ENCODE measurements around the gene ADO. TPM values are rescaled to one million over a fixed set of nuclear protein-coding genes. Genes with fewer than 3 reads are reported as not detected.

ADO gene
- total RNA-seq, 1 experiment from 2014 or later = 29.3 TPM

DNA sequence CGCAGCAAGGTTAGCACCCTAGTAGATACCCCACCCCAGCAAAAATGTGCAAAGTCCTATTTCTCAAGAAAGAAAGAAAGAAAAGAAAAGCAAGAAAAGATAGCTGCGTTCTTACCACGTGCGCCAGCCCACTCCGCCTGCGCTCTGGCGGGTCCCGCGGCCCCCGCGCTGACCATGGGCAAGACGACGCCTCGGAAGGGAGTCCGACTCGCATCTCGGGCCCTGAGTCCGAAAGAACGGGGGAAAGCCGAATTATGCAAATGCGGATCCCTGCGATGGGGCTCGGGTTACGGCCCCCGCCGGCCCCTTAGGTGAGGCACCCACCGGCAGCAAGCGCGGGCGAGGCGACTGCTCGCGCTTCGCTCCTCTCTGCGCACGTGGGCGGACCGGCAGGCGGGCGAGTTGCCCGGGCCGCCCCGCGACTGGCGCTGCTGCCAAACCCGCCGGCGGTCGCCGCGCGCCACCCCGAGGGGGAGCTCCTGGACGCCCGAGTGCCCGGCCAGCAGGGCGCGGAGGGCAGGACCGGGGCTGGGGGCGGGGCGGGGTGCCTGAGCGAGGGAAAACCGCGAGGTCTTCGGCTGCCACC is 14.0 kb downstream of the ADO start:
- peak; percentile 73 for DNase-seq (ENCODE audit: low spot score)
- no peak for ATAC-seq
- ChIA-PET CTCF (interaction anchor here (0.5 to 5.9 kb wide), 25 partner anchors 10 to 339 kb away, joined by 3 to 99 read pairs (median 4); partner anchors contain the start of genes ADO and NRBF2), POLR2A (interaction anchor here (0.7 to 1.3 kb wide), 3 partner anchors 14 to 211 kb away, joined by 3 to 4 read pairs (median 3); partner anchors contain the start of gene ADO)
- peak overlapping the region; percentile 65 for H3K4me3 Mint-ChIP-seq
- H3K27me3 Mint-ChIP-seq (ENCODE audit: low read depth) = peaks cover 79% of the 10 kb centered on the region
- no peaks in the 10 kb centered on the region for H3K36me3 Mint-ChIP-seq
- H3K27ac Mint-ChIP-seq = no peak overlapping the region
- no peaks in the 10 kb centered on the region for H3K9me3 Mint-ChIP-seq
- peaks cover 30% of the 10 kb centered on the region for H3K4me1 Mint-ChIP-seq
- TF ChIP-seq ZNF671 (CRISPR knock-in tag; IDR thresholded peaks at IDR 0.05) (no peak), GRHL2 (CRISPR knock-in tag; IDR thresholded peaks at IDR 0.05; ENCODE audit: insufficient replicate concordance, severe bottlenecking) (no peak), HMGA2 (CRISPR knock-in tag; IDR thresholded peaks at IDR 0.05) (no peak), NFE2L1 (CRISPR knock-in tag; IDR thresholded peaks at IDR 0.05) (peak; percentile 93; the same call in 1 of the 2 replicates), SOX15 (CRISPR knock-in tag; IDR thresholded peaks at IDR 0.05) (no peak), ZNF317 (CRISPR knock-in tag; IDR thresholded peaks at IDR 0.05; ENCODE audit: borderline replicate concordance, low read depth) (peak; percentile 83), SMAD3 (CRISPR knock-in tag; IDR thresholded peaks at IDR 0.05; ENCODE audit: borderline replicate concordance) (peak; percentile 88), ZNF121 (CRISPR knock-in tag; IDR thresholded peaks at IDR 0.05) (no peak), TEAD4 (CRISPR knock-in tag; IDR thresholded peaks at IDR 0.05) (peak; percentile 94), NR3C1 (CRISPR knock-in tag; conservative IDR thresholded peaks at IDR 0.05; ENCODE audit: low read depth) (0 out of 2 replicates have a peak, but pooled peaks have one; percentile 37)
- TF ChIP-seq, protein P1, sequence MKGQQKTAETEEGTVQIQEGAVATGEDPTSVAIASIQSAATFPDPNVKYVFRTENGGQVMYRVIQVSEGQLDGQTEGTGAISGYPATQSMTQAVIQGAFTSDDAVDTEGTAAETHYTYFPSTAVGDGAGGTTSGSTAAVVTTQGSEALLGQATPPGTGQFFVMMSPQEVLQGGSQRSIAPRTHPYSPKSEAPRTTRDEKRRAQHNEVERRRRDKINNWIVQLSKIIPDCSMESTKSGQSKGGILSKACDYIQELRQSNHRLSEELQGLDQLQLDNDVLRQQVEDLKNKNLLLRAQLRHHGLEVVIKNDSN (CRISPR knock-in tag; IDR thresholded peaks at IDR 0.05) = peak; percentile 73; the same call in 1 of the 2 replicates
- TF ChIP-seq, protein P2, sequence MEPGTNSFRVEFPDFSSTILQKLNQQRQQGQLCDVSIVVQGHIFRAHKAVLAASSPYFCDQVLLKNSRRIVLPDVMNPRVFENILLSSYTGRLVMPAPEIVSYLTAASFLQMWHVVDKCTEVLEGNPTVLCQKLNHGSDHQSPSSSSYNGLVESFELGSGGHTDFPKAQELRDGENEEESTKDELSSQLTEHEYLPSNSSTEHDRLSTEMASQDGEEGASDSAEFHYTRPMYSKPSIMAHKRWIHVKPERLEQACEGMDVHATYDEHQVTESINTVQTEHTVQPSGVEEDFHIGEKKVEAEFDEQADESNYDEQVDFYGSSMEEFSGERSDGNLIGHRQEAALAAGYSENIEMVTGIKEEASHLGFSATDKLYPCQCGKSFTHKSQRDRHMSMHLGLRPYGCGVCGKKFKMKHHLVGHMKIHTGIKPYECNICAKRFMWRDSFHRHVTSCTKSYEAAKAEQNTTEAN (CRISPR knock-in tag; IDR thresholded peaks at IDR 0.05) = peak; percentile 94
- TF ChIP-seq, protein P3, sequence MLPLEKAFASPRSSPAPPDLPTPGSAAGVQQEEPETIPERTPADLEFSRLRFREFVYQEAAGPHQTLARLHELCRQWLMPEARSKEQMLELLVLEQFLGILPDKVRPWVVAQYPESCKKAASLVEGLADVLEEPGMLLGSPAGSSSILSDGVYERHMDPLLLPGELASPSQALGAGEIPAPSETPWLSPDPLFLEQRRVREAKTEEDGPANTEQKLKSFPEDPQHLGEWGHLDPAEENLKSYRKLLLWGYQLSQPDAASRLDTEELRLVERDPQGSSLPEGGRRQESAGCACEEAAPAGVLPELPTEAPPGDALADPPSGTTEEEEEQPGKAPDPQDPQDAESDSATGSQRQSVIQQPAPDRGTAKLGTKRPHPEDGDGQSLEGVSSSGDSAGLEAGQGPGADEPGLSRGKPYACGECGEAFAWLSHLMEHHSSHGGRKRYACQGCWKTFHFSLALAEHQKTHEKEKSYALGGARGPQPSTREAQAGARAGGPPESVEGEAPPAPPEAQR (CRISPR knock-in tag; IDR thresholded peaks at IDR 0.05) = no peak
- TF ChIP-seq, protein P4, sequence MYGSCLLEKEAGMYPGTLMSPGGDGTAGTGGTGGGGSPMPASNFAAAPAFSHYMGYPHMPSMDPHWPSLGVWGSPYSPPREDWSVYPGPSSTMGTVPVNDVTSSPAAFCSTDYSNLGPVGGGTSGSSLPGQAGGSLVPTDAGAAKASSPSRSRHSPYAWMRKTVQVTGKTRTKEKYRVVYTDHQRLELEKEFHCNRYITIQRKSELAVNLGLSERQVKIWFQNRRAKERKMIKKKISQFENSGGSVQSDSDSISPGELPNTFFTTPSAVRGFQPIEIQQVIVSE (CRISPR knock-in tag; IDR thresholded peaks at IDR 0.05; ENCODE audit: borderline replicate concordance) = no peak
- TF ChIP-seq, protein P5, sequence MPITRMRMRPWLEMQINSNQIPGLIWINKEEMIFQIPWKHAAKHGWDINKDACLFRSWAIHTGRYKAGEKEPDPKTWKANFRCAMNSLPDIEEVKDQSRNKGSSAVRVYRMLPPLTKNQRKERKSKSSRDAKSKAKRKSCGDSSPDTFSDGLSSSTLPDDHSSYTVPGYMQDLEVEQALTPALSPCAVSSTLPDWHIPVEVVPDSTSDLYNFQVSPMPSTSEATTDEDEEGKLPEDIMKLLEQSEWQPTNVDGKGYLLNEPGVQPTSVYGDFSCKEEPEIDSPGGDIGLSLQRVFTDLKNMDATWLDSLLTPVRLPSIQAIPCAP (CRISPR knock-in tag; IDR thresholded peaks at IDR 0.05) = peak; percentile 97
- TF ChIP-seq, protein P6, sequence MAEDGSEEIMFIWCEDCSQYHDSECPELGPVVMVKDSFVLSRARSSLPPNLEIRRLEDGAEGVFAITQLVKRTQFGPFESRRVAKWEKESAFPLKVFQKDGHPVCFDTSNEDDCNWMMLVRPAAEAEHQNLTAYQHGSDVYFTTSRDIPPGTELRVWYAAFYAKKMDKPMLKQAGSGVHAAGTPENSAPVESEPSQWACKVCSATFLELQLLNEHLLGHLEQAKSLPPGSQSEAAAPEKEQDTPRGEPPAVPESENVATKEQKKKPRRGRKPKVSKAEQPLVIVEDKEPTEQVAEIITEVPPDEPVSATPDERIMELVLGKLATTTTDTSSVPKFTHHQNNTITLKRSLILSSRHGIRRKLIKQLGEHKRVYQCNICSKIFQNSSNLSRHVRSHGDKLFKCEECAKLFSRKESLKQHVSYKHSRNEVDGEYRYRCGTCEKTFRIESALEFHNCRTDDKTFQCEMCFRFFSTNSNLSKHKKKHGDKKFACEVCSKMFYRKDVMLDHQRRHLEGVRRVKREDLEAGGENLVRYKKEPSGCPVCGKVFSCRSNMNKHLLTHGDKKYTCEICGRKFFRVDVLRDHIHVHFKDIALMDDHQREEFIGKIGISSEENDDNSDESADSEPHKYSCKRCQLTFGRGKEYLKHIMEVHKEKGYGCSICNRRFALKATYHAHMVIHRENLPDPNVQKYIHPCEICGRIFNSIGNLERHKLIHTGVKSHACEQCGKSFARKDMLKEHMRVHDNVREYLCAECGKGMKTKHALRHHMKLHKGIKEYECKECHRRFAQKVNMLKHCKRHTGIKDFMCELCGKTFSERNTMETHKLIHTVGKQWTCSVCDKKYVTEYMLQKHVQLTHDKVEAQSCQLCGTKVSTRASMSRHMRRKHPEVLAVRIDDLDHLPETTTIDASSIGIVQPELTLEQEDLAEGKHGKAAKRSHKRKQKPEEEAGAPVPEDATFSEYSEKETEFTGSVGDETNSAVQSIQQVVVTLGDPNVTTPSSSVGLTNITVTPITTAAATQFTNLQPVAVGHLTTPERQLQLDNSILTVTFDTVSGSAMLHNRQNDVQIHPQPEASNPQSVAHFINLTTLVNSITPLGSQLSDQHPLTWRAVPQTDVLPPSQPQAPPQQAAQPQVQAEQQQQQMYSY (CRISPR knock-in tag; IDR thresholded peaks at IDR 0.05) = peak; percentile 63; the same call in 1 of the 2 replicates
- TF ChIP-seq, protein P7, sequence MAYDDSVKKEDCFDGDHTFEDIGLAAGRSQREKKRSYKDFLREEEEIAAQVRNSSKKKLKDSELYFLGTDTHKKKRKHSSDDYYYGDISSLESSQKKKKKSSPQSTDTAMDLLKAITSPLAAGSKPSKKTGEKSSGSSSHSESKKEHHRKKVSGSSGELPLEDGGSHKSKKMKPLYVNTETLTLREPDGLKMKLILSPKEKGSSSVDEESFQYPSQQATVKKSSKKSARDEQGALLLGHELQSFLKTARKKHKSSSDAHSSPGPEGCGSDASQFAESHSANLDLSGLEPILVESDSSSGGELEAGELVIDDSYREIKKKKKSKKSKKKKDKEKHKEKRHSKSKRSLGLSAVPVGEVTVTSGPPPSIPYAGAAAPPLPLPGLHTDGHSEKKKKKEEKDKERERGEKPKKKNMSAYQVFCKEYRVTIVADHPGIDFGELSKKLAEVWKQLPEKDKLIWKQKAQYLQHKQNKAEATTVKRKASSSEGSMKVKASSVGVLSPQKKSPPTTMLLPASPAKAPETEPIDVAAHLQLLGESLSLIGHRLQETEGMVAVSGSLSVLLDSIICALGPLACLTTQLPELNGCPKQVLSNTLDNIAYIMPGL (CRISPR knock-in tag; IDR thresholded peaks at IDR 0.05) = peak; percentile 65
- TF ChIP-seq, protein P8, sequence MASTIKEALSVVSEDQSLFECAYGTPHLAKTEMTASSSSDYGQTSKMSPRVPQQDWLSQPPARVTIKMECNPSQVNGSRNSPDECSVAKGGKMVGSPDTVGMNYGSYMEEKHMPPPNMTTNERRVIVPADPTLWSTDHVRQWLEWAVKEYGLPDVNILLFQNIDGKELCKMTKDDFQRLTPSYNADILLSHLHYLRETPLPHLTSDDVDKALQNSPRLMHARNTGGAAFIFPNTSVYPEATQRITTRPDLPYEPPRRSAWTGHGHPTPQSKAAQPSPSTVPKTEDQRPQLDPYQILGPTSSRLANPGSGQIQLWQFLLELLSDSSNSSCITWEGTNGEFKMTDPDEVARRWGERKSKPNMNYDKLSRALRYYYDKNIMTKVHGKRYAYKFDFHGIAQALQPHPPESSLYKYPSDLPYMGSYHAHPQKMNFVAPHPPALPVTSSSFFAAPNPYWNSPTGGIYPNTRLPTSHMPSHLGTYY (CRISPR knock-in tag; IDR thresholded peaks at IDR 0.05) = no peak
- TF ChIP-seq, protein P9, sequence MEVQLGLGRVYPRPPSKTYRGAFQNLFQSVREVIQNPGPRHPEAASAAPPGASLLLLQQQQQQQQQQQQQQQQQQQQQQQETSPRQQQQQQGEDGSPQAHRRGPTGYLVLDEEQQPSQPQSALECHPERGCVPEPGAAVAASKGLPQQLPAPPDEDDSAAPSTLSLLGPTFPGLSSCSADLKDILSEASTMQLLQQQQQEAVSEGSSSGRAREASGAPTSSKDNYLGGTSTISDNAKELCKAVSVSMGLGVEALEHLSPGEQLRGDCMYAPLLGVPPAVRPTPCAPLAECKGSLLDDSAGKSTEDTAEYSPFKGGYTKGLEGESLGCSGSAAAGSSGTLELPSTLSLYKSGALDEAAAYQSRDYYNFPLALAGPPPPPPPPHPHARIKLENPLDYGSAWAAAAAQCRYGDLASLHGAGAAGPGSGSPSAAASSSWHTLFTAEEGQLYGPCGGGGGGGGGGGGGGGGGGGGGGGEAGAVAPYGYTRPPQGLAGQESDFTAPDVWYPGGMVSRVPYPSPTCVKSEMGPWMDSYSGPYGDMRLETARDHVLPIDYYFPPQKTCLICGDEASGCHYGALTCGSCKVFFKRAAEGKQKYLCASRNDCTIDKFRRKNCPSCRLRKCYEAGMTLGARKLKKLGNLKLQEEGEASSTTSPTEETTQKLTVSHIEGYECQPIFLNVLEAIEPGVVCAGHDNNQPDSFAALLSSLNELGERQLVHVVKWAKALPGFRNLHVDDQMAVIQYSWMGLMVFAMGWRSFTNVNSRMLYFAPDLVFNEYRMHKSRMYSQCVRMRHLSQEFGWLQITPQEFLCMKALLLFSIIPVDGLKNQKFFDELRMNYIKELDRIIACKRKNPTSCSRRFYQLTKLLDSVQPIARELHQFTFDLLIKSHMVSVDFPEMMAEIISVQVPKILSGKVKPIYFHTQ (CRISPR knock-in tag; IDR thresholded peaks at IDR 0.05) = 0 out of 2 replicates have a peak, but pooled peaks have one; percentile 35
- TF ChIP-seq, protein P10, sequence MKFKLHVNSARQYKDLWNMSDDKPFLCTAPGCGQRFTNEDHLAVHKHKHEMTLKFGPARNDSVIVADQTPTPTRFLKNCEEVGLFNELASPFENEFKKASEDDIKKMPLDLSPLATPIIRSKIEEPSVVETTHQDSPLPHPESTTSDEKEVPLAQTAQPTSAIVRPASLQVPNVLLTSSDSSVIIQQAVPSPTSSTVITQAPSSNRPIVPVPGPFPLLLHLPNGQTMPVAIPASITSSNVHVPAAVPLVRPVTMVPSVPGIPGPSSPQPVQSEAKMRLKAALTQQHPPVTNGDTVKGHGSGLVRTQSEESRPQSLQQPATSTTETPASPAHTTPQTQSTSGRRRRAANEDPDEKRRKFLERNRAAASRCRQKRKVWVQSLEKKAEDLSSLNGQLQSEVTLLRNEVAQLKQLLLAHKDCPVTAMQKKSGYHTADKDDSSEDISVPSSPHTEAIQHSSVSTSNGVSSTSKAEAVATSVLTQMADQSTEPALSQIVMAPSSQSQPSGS (CRISPR knock-in tag; IDR thresholded peaks at IDR 0.05; ENCODE audit: borderline replicate concordance, low read depth) = peak; percentile 65; the same call in 1 of the 2 replicates

Measured in WTC11 (cell line).